GM19438 (cell line): ENCODE measurements around the gene PAF1.

ENCODE experiments used
- ATAC-seq: cut with Tn5 transposase; IDR thresholded peaks from one replicate; pipeline ENCODE4 v1.9.1; 2021; ENCODE audit warnings: low read depth; ENCODE audit not compliant: unreplicated experiment

PAF1 gene

GRCh38 chr19:39406656-39407409, 15.9 kb upstream of the PAF1 start, which contains the start of gene ZFP36:
Gene ZFP36, plus strand, starts transcription at chr19:39406847. Its CDS starts 58 bp downstream, at chr19:39406905.
- ATAC-seq: no peak

GRCh38 chr19:39405958-39406655, 15.2 kb upstream of the PAF1 start:
- ATAC-seq: no peak

GRCh38 chr19:39405261-39405957, 14.5 kb upstream of the PAF1 start:
- ATAC-seq: no peak

GRCh38 chr19:39403331-39404312, 12.7 kb upstream of the PAF1 start:
- no peak for ATAC-seq

GRCh38 chr19:39402346-39403300, 11.7 kb upstream of the PAF1 start:
- peak; percentile 31 for ATAC-seq

GRCh38 chr19:39401549-39402345, 10.8 kb upstream of the PAF1 start:
- ATAC-seq: no peak

- no peak for ATAC-seq
Measured at GRCh38 chr19:39401070-39401548, 10.2 kb upstream of the PAF1 start.

GRCh38 chr19:39400061-39400460, 9.2 kb upstream of the PAF1 start:
- no peak for ATAC-seq

GRCh38 chr19:39399668-39400050, 8.8 kb upstream of the PAF1 start:
- ATAC-seq: no peak

- no peak for ATAC-seq
Measured at GRCh38 chr19:39398297-39398864, 7.5 kb upstream of the PAF1 start.

- peak; percentile 33 for ATAC-seq
Measured at GRCh38 chr19:39397360-39398296, 6.7 kb upstream of the PAF1 start.

GRCh38 chr19:39390451-39390750, 505 bp downstream of the PAF1 start:
- peak; percentile 16 for ATAC-seq

GRCh38 chr19:39389631-39390414, 1.1 kb downstream of the PAF1 start:
- no peak for ATAC-seq

GRCh38 chr19:39388657-39389056, 2.2 kb downstream of the PAF1 start:
- ATAC-seq: no peak

- no peak for ATAC-seq
Measured at GRCh38 chr19:39386557-39386956, 4.3 kb downstream of the PAF1 start.
